Activated CD4-positive, alpha-beta memory T cell treated with anti-CD3 and anti-CD28 coated beads for 36 hours (primary cell): ENCODE measurements around the gene MFSD6L. TPM values are rescaled to one million over a fixed set of nuclear protein-coding genes. Genes with fewer than 3 reads are reported as not detected.

ENCODE experiments used
- CTCF ChIA-PET: fragments of 350-600 bp; sonication (Branson Sonifier 250); formaldehyde crosslinking; loops from one replicate; lab custom pipeline; 2021; ENCODE audit warnings: antibody characterized with exemption, inconsistent platforms; lab: Charles Lee
- POLR2A ChIA-PET: fragments of 350-600 bp; sonication (Branson Sonifier 250); formaldehyde crosslinking; loops from one replicate; lab custom pipeline; 2021; ENCODE audit warnings: antibody characterized with exemption; lab: Charles Lee
- DNase-seq: peaks from one replicate; pipeline ENCODE4 v3.0.0-alpha.2; 2020
- H3K27ac Mint-ChIP-seq: one replicate; pipeline ENCODE4 v1.8.0; 2021; ENCODE audit warnings: mixed read lengths
- H3K27me3 Mint-ChIP-seq: one replicate; pipeline ENCODE4 v1.8.0; 2021; ENCODE audit warnings: mixed read lengths
- H3K36me3 Mint-ChIP-seq: one replicate; pipeline ENCODE4 v1.8.0; 2021; ENCODE audit warnings: mixed read lengths
- H3K4me1 Mint-ChIP-seq: one replicate; pipeline ENCODE4 v1.8.0; 2021; ENCODE audit warnings: low read depth, mixed read lengths
- H3K4me3 Mint-ChIP-seq: one replicate; pipeline ENCODE4 v1.8.0; 2021; ENCODE audit warnings: mild to moderate bottlenecking, mixed read lengths
- H3K9me3 Mint-ChIP-seq: one replicate; pipeline ENCODE4 v1.8.0; 2021; ENCODE audit warnings: mixed read lengths
- intact Hi-C: fragments of 100-400 bp; cut with micrococcal nuclease; formaldehyde crosslinking; loops from one replicate; pipeline ENCODE4 v1.15.1; 2023
- total RNA-seq, 2 experiments: library from RNA; stranded (reverse); gene quantifications; one replicate each; pipeline ENCODE4 v1.2.3, GENCODE V29; 2021

The MFSD6L gene
- total RNA-seq, 2 experiments from 2014 or later: not detected

DNA sequence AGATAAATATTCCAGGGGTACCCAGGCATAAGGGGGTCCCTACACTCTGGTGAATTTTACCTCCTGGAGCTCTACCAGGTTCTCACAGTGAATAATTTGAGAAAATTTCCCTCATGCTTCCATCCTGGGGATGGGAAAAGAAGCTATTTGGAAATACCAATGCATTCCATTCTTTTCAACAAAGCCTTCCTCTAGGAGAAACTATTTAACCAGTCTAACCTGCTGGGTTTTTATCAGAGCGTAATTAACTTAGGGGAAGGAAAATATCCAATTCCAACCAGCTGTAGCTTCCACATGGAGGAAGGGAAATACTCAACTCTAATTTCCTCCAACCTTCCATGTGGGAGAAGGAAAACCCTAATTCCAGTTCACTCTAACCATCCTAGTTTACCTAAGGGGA is 17.0 kb downstream of the MFSD6L start:
- DNase-seq: no peak
- intact Hi-C loops: no loop called here
- no peaks in the 10 kb centered on the region for H3K27me3 Mint-ChIP-seq
- no peak overlapping the region for H3K4me3 Mint-ChIP-seq
- H3K27ac Mint-ChIP-seq: no peak overlapping the region
- no peaks in the 10 kb centered on the region for H3K36me3 Mint-ChIP-seq
- H3K4me1 Mint-ChIP-seq: peaks cover 2% of the 10 kb centered on the region
- ChIA-PET POLR2A (no interaction called here), CTCF (interaction anchor here (0.6 to 1.5 kb wide), 3 partner anchors 59 to 372 kb away, joined by 3 to 4 read pairs (median 3); no protein-coding TSS in a partner anchor)
- H3K9me3 Mint-ChIP-seq: no peaks in the 10 kb centered on the region

DNA sequence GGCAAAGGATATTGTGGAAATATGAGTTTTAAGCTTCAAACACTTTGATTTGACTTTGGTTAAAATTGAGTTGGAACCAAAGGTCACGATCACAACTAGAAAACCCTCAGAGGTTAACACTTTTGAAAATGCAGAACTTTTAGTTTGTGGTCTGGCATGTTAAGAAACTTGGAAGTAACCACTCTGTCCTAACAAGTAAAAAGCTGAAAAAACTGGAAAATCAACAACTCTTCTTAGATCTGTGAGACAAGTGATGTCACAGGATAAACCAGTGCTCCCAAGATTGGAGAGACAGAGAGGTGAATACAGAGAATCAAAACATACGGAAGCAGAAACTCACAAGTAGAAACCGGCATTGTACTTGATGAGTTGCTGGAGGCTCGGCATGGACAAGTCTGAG is 17.4 kb downstream of the MFSD6L start:
- Mint-ChIP-seq H3K36me3 (no peaks in the 10 kb centered on the region), H3K4me1 (peaks cover 2% of the 10 kb centered on the region), H3K9me3 (no peaks in the 10 kb centered on the region), H3K27me3 (peaks cover 2% of the 10 kb centered on the region), H3K27ac (no peak overlapping the region), H3K4me3 (no peak overlapping the region)
- ChIA-PET POLR2A (no interaction called here), CTCF (interaction anchor here (1.0 to 1.5 kb wide), 3 partner anchors 216 to 371 kb away, joined by 3 to 4 read pairs (median 3); no protein-coding TSS in a partner anchor)
- intact Hi-C loops: no loop called here
- no peak for DNase-seq

DNA sequence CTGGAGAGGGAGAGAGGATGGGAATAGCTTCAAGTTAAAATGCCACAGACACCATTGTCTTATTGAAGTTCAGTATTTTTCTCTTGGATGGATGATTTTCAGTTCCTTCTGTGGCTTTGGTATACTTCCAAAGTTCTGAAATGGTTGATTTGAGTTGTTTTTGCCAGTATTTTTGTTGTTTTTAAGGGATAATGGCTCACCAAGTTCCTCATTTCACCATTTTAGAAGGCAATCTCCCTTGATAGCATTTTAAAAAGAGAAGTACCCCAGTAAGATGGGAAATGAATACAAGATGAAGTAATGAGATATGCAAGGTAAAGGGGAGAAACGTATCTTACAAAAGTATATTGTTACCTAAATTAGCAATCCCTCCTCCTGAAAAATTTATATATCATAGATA is 22.3 kb downstream of the MFSD6L start:
- DNase-seq: no peak
- Mint-ChIP-seq H3K36me3 (no peaks in the 10 kb centered on the region), H3K27me3 (peaks cover 16% of the 10 kb centered on the region), H3K4me1 (no peaks in the 10 kb centered on the region), H3K4me3 (no peak overlapping the region), H3K9me3 (peaks cover 8% of the 10 kb centered on the region), H3K27ac (no peak overlapping the region)
- intact Hi-C loops: no loop called here
- ChIA-PET CTCF (interaction anchor here (0.7 to 1.7 kb wide), 2 partner anchors 9 to 304 kb away, joined by 3 to 10 read pairs; no protein-coding TSS in a partner anchor), POLR2A (no interaction called here)

DNA sequence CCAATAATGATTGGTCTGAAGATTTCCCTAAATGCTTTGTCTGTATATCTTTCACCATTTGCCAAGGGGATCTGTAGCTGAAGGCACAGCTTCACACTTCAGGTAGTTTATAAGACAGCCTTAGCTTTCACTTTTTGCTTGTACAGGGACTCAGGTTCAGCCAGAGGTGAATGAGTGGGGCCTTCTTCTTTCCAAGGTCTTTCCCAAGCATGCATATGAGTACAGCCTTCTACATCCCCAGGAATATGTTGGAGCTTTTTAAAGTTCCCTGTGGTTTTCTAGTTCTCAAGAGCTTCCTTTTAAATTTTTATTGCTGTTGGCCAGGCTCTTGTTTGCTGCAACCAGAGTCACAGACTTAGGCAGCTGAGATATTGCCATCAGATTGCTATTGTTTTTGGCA is 22.9 kb downstream of the MFSD6L start:
- Mint-ChIP-seq H3K27me3 (peaks cover 16% of the 10 kb centered on the region), H3K27ac (no peak overlapping the region), H3K4me3 (no peak overlapping the region), H3K9me3 (peaks cover 8% of the 10 kb centered on the region), H3K36me3 (no peaks in the 10 kb centered on the region), H3K4me1 (no peaks in the 10 kb centered on the region)
- DNase-seq: no peak
- ChIA-PET POLR2A (no interaction called here), CTCF (interaction anchor here (0.7 to 1.7 kb wide), 2 partner anchors 10 to 305 kb away, joined by 3 to 10 read pairs; no protein-coding TSS in a partner anchor)
- intact Hi-C loops: no loop called here

DNA sequence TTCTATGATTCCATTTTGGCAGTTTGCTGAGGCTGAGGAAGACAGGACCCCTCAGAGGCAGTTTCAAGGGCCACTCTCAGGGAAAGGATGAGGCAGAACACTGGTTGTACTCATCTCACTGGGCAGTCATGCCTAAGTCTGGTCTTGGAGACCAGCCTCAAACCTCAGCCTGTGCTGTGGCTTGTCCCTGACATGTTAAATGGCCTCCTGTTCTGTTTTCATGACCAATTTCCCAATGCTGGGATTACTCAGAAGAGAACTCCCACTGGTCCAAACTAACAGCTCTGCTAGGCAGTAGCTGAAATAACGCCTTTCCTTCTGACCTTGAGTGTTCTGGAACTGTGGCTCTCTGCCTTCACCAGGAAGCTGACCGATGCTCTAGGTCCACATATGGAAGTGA is 32.4 kb downstream of the MFSD6L start:
- ChIA-PET CTCF (interaction anchor here (1.5 kb wide), 1 partner anchor 18 kb away, joined by 8 read pairs; no protein-coding TSS in a partner anchor), POLR2A (no interaction called here)
- no peak for DNase-seq
- intact Hi-C loops: no loop called here
- H3K4me1 Mint-ChIP-seq: no peaks in the 10 kb centered on the region
- H3K27me3 Mint-ChIP-seq: no peaks in the 10 kb centered on the region
- no peaks in the 10 kb centered on the region for H3K9me3 Mint-ChIP-seq
- no peak overlapping the region for H3K27ac Mint-ChIP-seq
- no peak overlapping the region for H3K4me3 Mint-ChIP-seq
- no peaks in the 10 kb centered on the region for H3K36me3 Mint-ChIP-seq

DNA sequence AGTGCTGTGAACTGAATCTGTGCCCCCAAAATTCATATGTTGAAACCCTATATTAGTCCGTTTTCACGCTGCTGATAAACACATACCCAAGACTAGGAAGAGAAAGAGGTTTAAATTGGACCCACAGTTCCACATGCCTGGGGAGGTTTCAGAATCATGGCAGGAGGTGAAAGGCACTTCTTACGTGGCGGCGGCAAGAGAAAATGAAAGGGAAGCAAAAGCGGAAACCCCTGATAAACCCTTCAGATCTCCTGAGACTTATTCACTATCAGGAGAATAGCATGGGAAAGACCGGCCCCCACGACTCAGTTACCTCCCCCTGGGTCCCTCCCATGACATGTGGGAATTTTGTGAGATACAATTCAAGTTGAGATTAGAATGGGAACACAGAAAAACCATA is 37.2 kb downstream of the MFSD6L start:
- intact Hi-C loops: no loop called here
- no peak for DNase-seq
- Mint-ChIP-seq H3K27ac (no peak overlapping the region), H3K36me3 (no peaks in the 10 kb centered on the region), H3K4me3 (no peak overlapping the region), H3K4me1 (no peaks in the 10 kb centered on the region), H3K27me3 (no peaks in the 10 kb centered on the region), H3K9me3 (no peaks in the 10 kb centered on the region)
- POLR2A ChIA-PET: no interaction called here
- CTCF ChIA-PET: interaction anchor here (1.6 kb wide), 1 partner anchor 24 kb away, joined by 5 read pairs; no protein-coding TSS in a partner anchor

DNA sequence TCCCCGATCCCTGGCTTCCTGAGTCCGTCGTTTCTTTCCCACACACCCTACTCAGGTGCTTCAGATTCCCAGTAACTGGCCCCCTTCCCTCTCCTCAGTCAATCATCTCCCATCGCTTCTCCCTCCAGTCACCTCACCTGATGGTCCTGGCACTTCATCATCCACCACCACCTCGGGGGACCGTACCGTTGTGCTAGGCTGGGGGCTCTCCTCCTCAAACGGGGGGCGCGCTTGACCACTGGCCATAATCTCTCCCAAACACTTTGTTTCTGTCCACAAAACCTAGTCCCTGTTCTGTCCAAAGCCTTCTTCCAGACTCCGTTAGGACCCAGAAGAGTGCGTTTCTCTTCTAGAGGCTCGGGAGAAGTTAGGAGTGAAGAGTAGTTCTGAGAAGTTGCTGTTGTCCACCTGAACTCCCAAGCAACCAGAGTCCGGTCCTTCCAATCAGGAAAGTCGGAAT is 41.0 kb downstream of the MFSD6L start, which contains the start of gene SPDYE4:
Gene SPDYE4, minus strand, starts transcription at position 410 of the 460 bp plus-strand sequence. Its CDS starts 164 bp downstream, at position 246.
- no peak within 1 kb of the TSS for H3K4me3 Mint-ChIP-seq
- H3K36me3 Mint-ChIP-seq: no peaks in the 10 kb centered on the region
- no peaks in the 10 kb centered on the region for H3K4me1 Mint-ChIP-seq
- peaks cover 8% of the 10 kb centered on the region for H3K27me3 Mint-ChIP-seq
- CTCF ChIA-PET: no interaction called here
- intact Hi-C loops: no loop called here
- no peaks in the 10 kb centered on the region for H3K9me3 Mint-ChIP-seq
- POLR2A ChIA-PET: no interaction called here
- no peak within 1 kb of the TSS for H3K27ac Mint-ChIP-seq
- DNase-seq: no peak

DNA sequence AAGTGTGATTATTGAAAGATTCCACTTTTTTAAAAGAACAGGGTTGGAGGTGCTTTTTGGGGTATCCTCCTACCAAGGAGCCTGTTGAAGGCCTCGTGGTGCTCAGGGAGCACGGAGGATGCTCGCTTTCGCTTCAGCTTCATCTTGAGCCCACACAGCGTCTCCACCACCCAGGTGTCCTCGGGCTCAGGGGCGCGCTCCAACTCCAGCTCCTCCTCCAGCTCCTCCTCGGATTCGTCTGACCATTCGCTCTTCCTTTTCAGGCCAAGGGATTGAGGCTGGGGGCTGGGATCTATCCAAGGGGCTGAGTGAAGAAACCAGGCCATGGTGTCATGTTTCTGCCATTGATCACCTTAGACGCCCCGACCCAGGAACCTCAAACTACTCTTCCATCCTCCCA is 42.0 kb downstream of the MFSD6L start:
- Mint-ChIP-seq H3K36me3 (no peaks in the 10 kb centered on the region), H3K27ac (no peak overlapping the region), H3K27me3 (peaks cover 8% of the 10 kb centered on the region), H3K4me1 (no peaks in the 10 kb centered on the region), H3K9me3 (no peaks in the 10 kb centered on the region), H3K4me3 (no peak overlapping the region)
- POLR2A ChIA-PET: no interaction called here
- intact Hi-C loops: no loop called here
- CTCF ChIA-PET: interaction anchor here (0.6 kb wide), 1 partner anchor 38 kb away, joined by 3 read pairs; no protein-coding TSS in a partner anchor
- DNase-seq: no peak

DNA sequence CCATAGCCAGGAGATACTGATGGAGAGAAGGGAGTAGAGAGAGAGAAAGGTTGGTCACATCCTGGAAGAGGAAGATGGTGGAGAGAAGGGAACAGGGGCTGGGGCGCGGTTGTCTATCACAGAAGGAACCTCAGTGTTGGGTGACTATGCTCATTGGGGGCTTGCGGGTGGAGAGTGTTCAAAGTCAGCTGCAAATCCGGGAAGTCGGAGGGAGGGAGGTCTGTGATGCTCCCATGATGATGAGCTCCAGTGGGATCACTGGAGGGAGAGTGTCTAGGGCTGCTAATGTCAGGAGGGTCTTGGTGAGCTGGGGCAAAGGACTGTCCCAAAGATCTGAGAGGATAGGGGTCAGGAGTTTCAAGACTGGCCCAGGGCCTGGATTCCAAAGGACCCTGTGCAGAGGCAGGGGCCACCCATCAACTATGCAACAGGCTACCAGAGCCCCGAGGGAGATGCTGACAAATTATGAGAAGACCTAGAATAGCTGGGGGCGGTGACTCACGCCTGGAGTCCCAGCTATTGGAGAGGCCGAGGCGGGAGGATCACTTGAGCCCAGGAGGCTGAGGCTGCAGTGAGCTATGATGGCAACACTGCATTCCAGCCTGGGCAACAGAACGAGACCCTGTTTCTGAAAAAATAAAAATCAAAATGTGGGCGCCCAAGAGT is 43.4 kb downstream of the MFSD6L start:
- H3K4me1 Mint-ChIP-seq: no peaks in the 10 kb centered on the region
- intact Hi-C loops: no loop called here
- POLR2A ChIA-PET: no interaction called here
- no peaks in the 10 kb centered on the region for H3K36me3 Mint-ChIP-seq
- no peaks in the 10 kb centered on the region for H3K9me3 Mint-ChIP-seq
- no peak overlapping the region for H3K4me3 Mint-ChIP-seq
- H3K27me3 Mint-ChIP-seq: peaks cover 8% of the 10 kb centered on the region
- H3K27ac Mint-ChIP-seq: no peak overlapping the region
- no peak for DNase-seq
- CTCF ChIA-PET: interaction anchor here (1.5 kb wide), 1 partner anchor 29 kb away, joined by 6 read pairs; no protein-coding TSS in a partner anchor

DNA sequence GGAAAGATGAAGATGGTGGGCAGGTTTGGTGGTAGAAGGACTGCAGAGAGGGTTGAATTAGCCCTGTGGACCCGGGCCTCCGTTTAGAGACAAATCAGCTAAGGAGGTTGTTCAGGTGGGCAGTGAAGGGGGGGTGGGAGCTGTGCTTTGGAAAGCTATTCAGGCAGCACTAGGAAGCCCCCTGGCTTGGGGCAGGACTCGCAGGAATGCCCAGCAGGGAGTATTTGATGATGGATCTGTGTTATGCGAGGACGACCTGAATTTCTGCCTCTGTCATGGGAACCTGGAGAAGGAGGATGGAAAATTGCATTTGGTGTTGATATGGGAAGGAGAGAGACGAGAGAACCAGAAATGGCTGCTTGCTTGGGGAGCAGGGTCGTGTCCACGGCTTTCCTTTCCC is 44.3 kb downstream of the MFSD6L start:
- no peaks in the 10 kb centered on the region for H3K36me3 Mint-ChIP-seq
- H3K4me3 Mint-ChIP-seq: no peak overlapping the region
- CTCF ChIA-PET: interaction anchor here (1.3 kb wide), 1 partner anchor 9 kb away, joined by 5 read pairs; no protein-coding TSS in a partner anchor
- H3K27me3 Mint-ChIP-seq: peaks cover 8% of the 10 kb centered on the region
- no peak for DNase-seq
- POLR2A ChIA-PET: no interaction called here
- H3K4me1 Mint-ChIP-seq: no peaks in the 10 kb centered on the region
- no peaks in the 10 kb centered on the region for H3K9me3 Mint-ChIP-seq
- intact Hi-C loops: loop anchor here (1.0 to 5.0 kb wide), 2 partner anchors 140 to 242 kb away; no protein-coding TSS in a partner anchor
- H3K27ac Mint-ChIP-seq: no peak overlapping the region

DNA sequence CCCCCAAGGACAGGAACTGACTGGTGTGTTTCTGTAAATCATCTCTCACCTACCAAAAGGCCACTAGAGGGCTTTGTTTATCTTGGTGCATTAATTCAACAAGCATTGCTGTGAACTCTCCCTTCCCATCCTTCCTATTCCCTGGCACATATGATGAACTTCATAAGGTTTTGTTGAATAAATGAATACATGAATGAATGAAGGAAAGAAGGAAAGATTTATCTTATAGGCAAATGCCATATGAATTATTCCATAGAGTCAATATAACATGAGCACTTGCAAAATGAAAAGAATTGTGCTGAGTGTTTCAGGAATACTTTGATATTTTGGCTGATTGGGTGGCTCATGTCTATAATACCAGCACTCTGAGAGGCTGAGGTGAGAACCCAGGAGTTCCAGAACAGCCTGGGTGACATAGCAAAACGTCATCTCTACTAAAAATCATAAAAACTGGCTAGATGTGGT is 45.2 kb downstream of the MFSD6L start:
- Mint-ChIP-seq H3K9me3 (no peaks in the 10 kb centered on the region), H3K4me3 (no peak overlapping the region), H3K27me3 (peaks cover 8% of the 10 kb centered on the region), H3K4me1 (no peaks in the 10 kb centered on the region), H3K27ac (no peak overlapping the region), H3K36me3 (no peaks in the 10 kb centered on the region)
- ChIA-PET CTCF (interaction anchor here (0.7 to 1.3 kb wide), 3 partner anchors 8 to 141 kb away, joined by 3 to 6 read pairs (median 5); no protein-coding TSS in a partner anchor), POLR2A (no interaction called here)
- intact Hi-C loops: loop anchor here (1.0 to 5.0 kb wide), 2 partner anchors 141 to 243 kb away; no protein-coding TSS in a partner anchor
- no peak for DNase-seq
